Body of pancreas (tissue), 4 donors: ENCODE results near the gene RFK.

Source experiments
- CTCF ChIP-seq, 7 experiments: fragments of 450-650 bp in 4 of 7; fragments of 200-600 bp in 3 of 7; sonication (generic) in 3 of 7; IDR thresholded peaks; one replicate each; pipeline ENCODE4 v1.5.1; 2016 to 2019; ENCODE audit warnings: antibody characterized with exemption in 7 of 7
- POLR2A ChIP-seq, 3 donors: fragments of 450-650 bp; IDR thresholded peaks; one replicate each; pipeline ENCODE4 v1.6.1; 2016; ENCODE audit warnings: antibody characterized with exemption in 3 of 3, mild to moderate bottlenecking in 2 of 3

GRCh38 chr9:76379494-76379893, 14.7 kb downstream of the RFK start:
- TF ChIP-seq CTCF (IDR thresholded peaks at IDR 0.05), result peak in 2 of 7 experiments; percentile 4 to 6
- no peak for TF ChIP-seq POLR2A (IDR thresholded peaks at IDR 0.05)
